Retinal pigment epithelial cell (primary cell): Measurements from ENCODE around the gene HSPA4.
"Not testable (repeated sequence)": the region's sequence is repeated elsewhere in the genome, so short reads cannot be mapped to it uniquely, and the experiment has no call there.

Source experiments
- DNase-seq: peaks from one replicate; pipeline ENCODE4 v3.0.0-alpha.2; 2010; ENCODE audit warnings: low read depth
- H3K4me3 ChIP-seq: 2 replicates; pipeline ENCODE4 v1.5.1; 2011; ENCODE audit warnings: mild to moderate bottlenecking, low read length, control low read depth, moderate library complexity
- CTCF ChIP-seq: conservative IDR thresholded peaks from 2 replicates; pipeline ENCODE4 v1.5.1; 2011; ENCODE audit warnings: low read depth, low read length, control low read depth, inconsistent platforms

Gene HSPA4

GRCh38 chr5:133051542-133052316, at the start of gene HSPA4:
TSS of gene HSPA4 (plus strand) at chr5:133052013. CDS start at chr5:133052251, 238 bp downstream.
- DNase-seq = peak; percentile 92
- peak within 1 kb of the TSS; percentile 97 for H3K4me3 ChIP-seq
- TF ChIP-seq CTCF = no peak

- TF ChIP-seq CTCF = no peak
- no peak overlapping the region for H3K4me3 ChIP-seq
- DNase-seq = no peak
Observed at GRCh38 chr5:133006653-133007052, 45.2 kb upstream of the HSPA4 start.

- not testable (repeated sequence) for DNase-seq
Observed at GRCh38 chr5:133008455-133008854, 43.4 kb upstream of the HSPA4 start.

GRCh38 chr5:133015466-133015865, 36.3 kb upstream of the HSPA4 start:
- no peak for TF ChIP-seq CTCF
- no peak for DNase-seq
- no peak overlapping the region for H3K4me3 ChIP-seq

More at GRCh38 chr5:133008455-133008854, 43.4 kb upstream of the HSPA4 start:
- H3K4me3 ChIP-seq = not testable (repeated sequence)

DNA sequence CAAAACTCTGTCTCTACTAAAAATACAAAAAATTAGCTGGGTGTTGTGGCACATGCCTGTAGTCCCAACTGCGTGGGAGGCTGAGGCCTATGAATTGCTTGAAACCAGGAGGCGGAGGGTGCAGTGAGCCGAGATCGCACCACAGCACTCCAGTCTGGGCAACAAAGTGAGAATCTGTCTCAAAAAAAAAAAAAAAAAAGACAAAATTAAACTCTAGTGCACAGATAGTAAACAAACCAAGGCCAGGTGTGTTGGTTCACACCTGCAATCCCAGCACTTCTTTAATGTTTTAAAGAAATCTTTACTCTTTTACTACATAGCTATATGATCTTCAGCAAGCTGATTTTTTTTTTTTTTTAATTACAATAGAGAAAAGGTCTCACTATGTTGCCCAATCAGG, 33.8 kb upstream of the HSPA4 start:
- DNase-seq = no peak
- H3K4me3 ChIP-seq = no peak overlapping the region
- no peak for TF ChIP-seq CTCF

- not testable (repeated sequence) for DNase-seq, H3K4me3 ChIP-seq
Observed at GRCh38 chr5:133019471-133019870, 32.3 kb upstream of the HSPA4 start.

- TF ChIP-seq CTCF = no peak
- peak; percentile 76 for DNase-seq
- H3K4me3 ChIP-seq = peak within 1 kb of the TSS; percentile 97
Observed at GRCh38 chr5:133025804-133026663, 25.8 kb upstream of the HSPA4 start, which contains the start of gene ZCCHC10. TSS of gene ZCCHC10 (minus strand) at chr5:133026549. CDS start at chr5:133026537, 12 bp downstream.

- no peak for TF ChIP-seq CTCF
- no peak for DNase-seq
- H3K4me3 ChIP-seq = peak overlapping the region; percentile 97
Observed at GRCh38 chr5:133026664-133027153, 25.1 kb upstream of the HSPA4 start.
